ENCODE measurements around the gene SLC25A20.

SLC25A20 gene

GRCh38 chr3:48848816-48849515 lies 49.7 kb downstream of the SLC25A20 start:
- no peak for TF ChIP-seq CTCF (IDR thresholded peaks at IDR 0.05)
- no peak overlapping the region for H3K4me2 ChIP-seq (ENCODE audit: low read length)
- no peak overlapping the region for H3K4me3 ChIP-seq (ENCODE audit: low read depth, low read length)
- H2AFZ ChIP-seq, result peak overlapping the region; percentile 14
- no peak overlapping the region for H3K9ac ChIP-seq
- H3K9me3 ChIP-seq (ENCODE audit: control insufficient read depth, low read length), result no peaks in the 10 kb centered on the region
- H3K27ac ChIP-seq, result peak overlapping the region; percentile 85
- peaks cover 16% of the 10 kb centered on the region for H3K79me2 ChIP-seq
- no peaks in the 10 kb centered on the region for H3K36me3 ChIP-seq (ENCODE audit: control insufficient read depth, insufficient read depth, low read length)
- peaks cover 24% of the 10 kb centered on the region for H3K4me1 ChIP-seq
- no peaks in the 10 kb centered on the region for H3K27me3 ChIP-seq (ENCODE audit: control insufficient read depth, insufficient read depth, low read length)

GRCh38 chr3:48847504-48848423 lies 50.9 kb downstream of the SLC25A20 start, which contains the start of gene PRKAR2A:
TSS of gene PRKAR2A (minus strand) at chr3:48847874. CDS start at chr3:48847596, 278 bp downstream.
- Histone ChIP-seq H3K79me2 (peaks cover 16% of the 10 kb centered on the region), H3K27ac (peak within 1 kb of the TSS; percentile 85), H3K4me2 (ENCODE audit: low read length) (peak within 1 kb of the TSS; percentile 96), H3K4me3 (ENCODE audit: low read depth, low read length) (peak within 1 kb of the TSS; percentile 83), H3K36me3 (ENCODE audit: control insufficient read depth, insufficient read depth, low read length) (no peaks in the 10 kb centered on the region), H2AFZ (peak within 1 kb of the TSS; percentile 87), H3K4me1 (peaks cover 24% of the 10 kb centered on the region), H3K9ac (peak within 1 kb of the TSS; percentile 4), H3K27me3 (ENCODE audit: control insufficient read depth, insufficient read depth, low read length) (no peaks in the 10 kb centered on the region), H3K9me3 (ENCODE audit: control insufficient read depth, low read length) (no peaks in the 10 kb centered on the region)
- no peak for TF ChIP-seq CTCF (IDR thresholded peaks at IDR 0.05)

- H3K27ac ChIP-seq, result peak overlapping the region; percentile 85
- H3K4me3 ChIP-seq (ENCODE audit: low read depth, low read length), result peak overlapping the region; percentile 83
- H3K36me3 ChIP-seq (ENCODE audit: control insufficient read depth, insufficient read depth, low read length), result no peaks in the 10 kb centered on the region
- TF ChIP-seq CTCF (IDR thresholded peaks at IDR 0.05), result no peak
- peaks cover 24% of the 10 kb centered on the region for H3K4me1 ChIP-seq
- peaks cover 16% of the 10 kb centered on the region for H3K79me2 ChIP-seq
- no peaks in the 10 kb centered on the region for H3K9me3 ChIP-seq (ENCODE audit: control insufficient read depth, low read length)
- peak overlapping the region; percentile 4 for H3K9ac ChIP-seq
- H2AFZ ChIP-seq, result peak overlapping the region; percentile 87
- H3K4me2 ChIP-seq (ENCODE audit: low read length), result peak overlapping the region; percentile 96
- no peaks in the 10 kb centered on the region for H3K27me3 ChIP-seq (ENCODE audit: control insufficient read depth, insufficient read depth, low read length)
Measured at GRCh38 chr3:48847053-48847503, 51.6 kb downstream of the SLC25A20 start.

- Histone ChIP-seq H3K9me3 (ENCODE audit: control insufficient read depth, low read length) (no peaks in the 10 kb centered on the region), H3K27ac (no peak overlapping the region), H3K9ac (no peak overlapping the region), H3K4me3 (ENCODE audit: low read depth, low read length) (no peak overlapping the region), H3K27me3 (ENCODE audit: control insufficient read depth, insufficient read depth, low read length) (no peaks in the 10 kb centered on the region), H3K36me3 (ENCODE audit: control insufficient read depth, insufficient read depth, low read length) (no peaks in the 10 kb centered on the region), H3K4me2 (ENCODE audit: low read length) (no peak overlapping the region), H2AFZ (no peak overlapping the region), H3K4me1 (peaks cover 16% of the 10 kb centered on the region), H3K79me2 (peaks cover 19% of the 10 kb centered on the region)
- TF ChIP-seq CTCF (IDR thresholded peaks at IDR 0.05), result no peak
Measured at GRCh38 chr3:48845170-48845569, 53.5 kb downstream of the SLC25A20 start.
